Bronchial epithelial cell (primary cell): ENCODE data around the gene THSD8. TPM values are rescaled to one million over a fixed set of nuclear protein-coding genes. Genes with fewer than 3 reads are reported as not detected.

Experiments used
- DNase-seq: peaks from one replicate; pipeline ENCODE4 v3.0.0-alpha.2; 2010; ENCODE audit warnings: low read depth
- FAIRE-seq: peaks from 2 replicates; lab custom pipeline; 2011; peaks lifted over from hg19 to GRCh38; lab: Jason Lieb, UNC
- H3K27me3 ChIP-seq: 2 replicates; pipeline ENCODE4 v1.5.1; 2011; ENCODE audit warnings: low read length; ENCODE audit not compliant: control insufficient read depth, insufficient read depth
- H3K36me3 ChIP-seq: 2 replicates; pipeline ENCODE4 v1.5.1; 2011; ENCODE audit warnings: low read length; ENCODE audit not compliant: control insufficient read depth, insufficient read depth
- H3K4me3 ChIP-seq: 2 replicates; pipeline ENCODE4 v1.5.1; 2011; ENCODE audit warnings: mild to moderate bottlenecking, low read depth, low read length, control low read depth
- CTCF ChIP-seq: IDR thresholded peaks from 2 replicates; pipeline ENCODE4 v1.5.1; 2011; ENCODE audit warnings: mild to moderate bottlenecking, moderate library complexity, low read length, control low read depth, inconsistent platforms; ENCODE audit not compliant: insufficient read depth, severe bottlenecking
- total RNA-seq: library from RNA; depleted of rRNA; stranded (reverse); fragments of >200 nt; gene quantifications from 2 replicates; pipeline ENCODE4 v1.2.1, GENCODE V29; 2014

The THSD8 gene
- total RNA-seq, 1 donor from 2014 or later = not detected

GRCh38 chr19:12786141-12786870 lies 15.6 kb upstream of the THSD8 start:
- TF ChIP-seq CTCF = no peak
- Histone ChIP-seq H3K36me3 (no peaks in the 10 kb centered on the region), H3K4me3 (no peak overlapping the region), H3K27me3 (no peaks in the 10 kb centered on the region)
- FAIRE-seq (no peak), DNase-seq (no peak)

- DNase-seq (no peak), FAIRE-seq (no peak)
- H3K36me3 ChIP-seq = peaks cover 4% of the 10 kb centered on the region
- TF ChIP-seq CTCF = no peak
- H3K4me3 ChIP-seq = no peak overlapping the region
- no peaks in the 10 kb centered on the region for H3K27me3 ChIP-seq
Observed at GRCh38 chr19:12786952-12787351, 14.9 kb upstream of the THSD8 start.

- TF ChIP-seq CTCF = no peak
- H3K4me3 ChIP-seq = no peak overlapping the region
- DNase-seq (no peak), FAIRE-seq (no peak)
- H3K36me3 ChIP-seq = peaks cover 8% of the 10 kb centered on the region
- no peaks in the 10 kb centered on the region for H3K27me3 ChIP-seq
Observed at GRCh38 chr19:12787458-12787857, 14.4 kb upstream of the THSD8 start.

GRCh38 chr19:12788042-12788681 lies 13.7 kb upstream of the THSD8 start:
- Histone ChIP-seq H3K27me3 (no peaks in the 10 kb centered on the region), H3K36me3 (peaks cover 11% of the 10 kb centered on the region), H3K4me3 (no peak overlapping the region)
- DNase-seq (no peak), FAIRE-seq (no peak)
- TF ChIP-seq CTCF = no peak

- peak overlapping the region; percentile 3 for H3K4me3 ChIP-seq
- FAIRE-seq (no peak), DNase-seq (peak; percentile 67)
- H3K36me3 ChIP-seq = peaks cover 11% of the 10 kb centered on the region
- no peak for TF ChIP-seq CTCF
- no peaks in the 10 kb centered on the region for H3K27me3 ChIP-seq
Observed at GRCh38 chr19:12788682-12789097, 13.2 kb upstream of the THSD8 start.
